ENCODE data around the gene THSD7B.

Gene THSD7B

DNA sequence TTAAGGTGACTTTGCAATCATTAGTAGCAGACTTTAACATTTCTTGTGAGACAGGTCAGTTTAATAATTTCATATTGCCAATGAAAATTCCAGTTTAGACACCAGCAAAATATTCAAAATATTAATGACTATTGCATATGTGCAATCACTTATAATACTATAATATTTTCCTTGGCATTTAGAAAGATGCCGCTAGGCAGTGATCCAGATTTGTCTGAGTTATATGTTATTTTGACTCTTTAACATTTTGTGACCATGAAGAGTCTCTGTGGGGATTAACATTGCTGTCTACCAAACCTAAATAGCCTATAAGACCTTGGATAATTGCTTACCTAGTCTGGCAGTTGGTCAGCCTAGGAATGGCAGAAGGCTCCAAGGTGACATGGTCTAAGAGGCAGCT is 389.6 kb downstream of the THSD7B start:
- no peaks in the 10 kb centered on the region for H3K9me3 ChIP-seq (ENCODE audit: control insufficient read depth in 5 of 5, low read length in 5 of 5)
- no peaks in the 10 kb centered on the region for H3K27me3 ChIP-seq (ENCODE audit: control insufficient read depth in 5 of 5, insufficient read depth in 4 of 5, low read length in 5 of 5)
- H3K27ac ChIP-seq (ENCODE audit: low read depth, low read length), result no peak overlapping the region
- no peak overlapping the region for H3K4me3 ChIP-seq (ENCODE audit: low read depth in 1 of 5, low read length in 5 of 5)
- no peaks in the 10 kb centered on the region for H3K4me1 ChIP-seq (ENCODE audit: control insufficient read depth in 5 of 5, insufficient read depth in 5 of 5, low read length in 5 of 5)
- no peaks in the 10 kb centered on the region for H3K36me3 ChIP-seq (ENCODE audit: control insufficient read depth in 5 of 5, insufficient read depth in 5 of 5, low read length in 5 of 5)
- no peak overlapping the region for H3K9ac ChIP-seq (ENCODE audit: low read length in 5 of 5)

DNA sequence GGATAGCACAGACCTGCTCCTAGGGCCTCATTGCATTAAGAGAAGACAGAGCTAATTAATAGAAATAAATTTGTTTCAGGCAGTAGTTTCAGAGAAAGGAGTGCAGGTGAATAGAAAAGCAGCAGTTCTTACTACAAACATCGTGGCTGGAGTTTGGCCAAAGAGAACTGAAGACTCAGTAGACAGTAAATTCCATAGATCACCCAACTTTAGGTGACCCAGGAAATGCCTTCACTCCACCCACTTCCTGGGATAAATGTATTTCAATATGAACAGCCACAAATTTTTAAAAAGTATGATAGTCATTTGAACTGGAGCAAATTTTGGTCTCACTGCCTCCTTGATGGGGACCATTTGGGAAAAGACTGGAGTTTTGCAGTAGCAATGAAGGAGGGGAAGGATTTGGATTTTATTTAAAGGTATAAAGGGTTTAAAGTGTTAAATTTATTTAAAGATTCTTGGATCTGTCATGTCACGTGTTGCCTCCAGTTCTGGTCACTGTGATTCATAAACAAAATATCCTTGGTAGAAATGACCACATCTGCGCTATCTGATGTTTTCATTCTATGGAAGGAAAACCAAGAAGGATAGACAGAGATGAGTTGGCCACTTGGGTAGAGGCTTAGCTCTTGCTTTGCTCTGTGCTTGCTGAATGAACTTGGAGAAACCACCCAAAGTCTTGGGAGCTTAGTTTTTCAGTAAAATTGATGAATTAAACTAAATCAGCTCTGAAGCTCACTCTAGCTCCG is 390.2 kb downstream of the THSD7B start:
- H3K9ac ChIP-seq (ENCODE audit: low read length in 5 of 5), result no peak overlapping the region
- no peaks in the 10 kb centered on the region for H3K36me3 ChIP-seq (ENCODE audit: control insufficient read depth in 5 of 5, insufficient read depth in 5 of 5, low read length in 5 of 5)
- H3K4me1 ChIP-seq (ENCODE audit: control insufficient read depth in 5 of 5, insufficient read depth in 5 of 5, low read length in 5 of 5), result no peaks in the 10 kb centered on the region
- H3K27me3 ChIP-seq (ENCODE audit: control insufficient read depth in 5 of 5, insufficient read depth in 4 of 5, low read length in 5 of 5), result no peaks in the 10 kb centered on the region
- no peak overlapping the region for H3K27ac ChIP-seq (ENCODE audit: low read depth, low read length)
- no peaks in the 10 kb centered on the region for H3K9me3 ChIP-seq (ENCODE audit: control insufficient read depth in 5 of 5, low read length in 5 of 5)
- no peak overlapping the region for H3K4me3 ChIP-seq (ENCODE audit: low read depth in 1 of 5, low read length in 5 of 5)

DNA sequence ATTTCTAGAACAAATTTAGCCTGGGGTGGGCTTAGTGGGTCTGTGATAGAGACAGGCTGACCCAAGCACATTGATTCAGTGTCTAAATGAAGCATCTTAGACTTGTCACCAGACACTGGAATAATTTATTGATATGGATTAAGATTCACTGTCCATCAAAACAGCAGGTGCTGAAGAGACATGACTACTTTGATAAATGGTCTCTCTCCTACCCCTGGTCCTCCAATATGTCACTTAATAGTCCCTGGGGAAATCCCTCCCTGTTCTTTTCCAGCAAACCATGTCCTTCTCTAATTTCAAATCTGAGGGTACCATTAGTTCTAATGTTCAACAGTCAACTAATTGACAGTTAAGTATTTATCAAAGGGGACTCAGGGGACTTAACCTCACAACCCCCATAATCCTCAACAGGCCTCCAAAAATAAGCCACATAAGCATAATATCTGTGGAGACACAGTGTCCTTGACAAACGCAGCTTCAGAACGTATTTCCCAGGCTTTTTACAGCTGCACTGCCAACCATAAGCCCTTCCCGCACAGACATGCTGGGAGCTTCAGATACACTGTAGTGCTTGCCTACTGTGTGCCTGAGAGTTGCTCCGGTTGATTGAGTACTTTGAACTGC is 391.0 kb downstream of the THSD7B start:
- no peaks in the 10 kb centered on the region for H3K9me3 ChIP-seq (ENCODE audit: control insufficient read depth in 5 of 5, low read length in 5 of 5)
- H3K4me3 ChIP-seq (ENCODE audit: low read depth in 1 of 5, low read length in 5 of 5), result no peak overlapping the region
- H3K9ac ChIP-seq (ENCODE audit: low read length in 5 of 5), result no peak overlapping the region

DNA sequence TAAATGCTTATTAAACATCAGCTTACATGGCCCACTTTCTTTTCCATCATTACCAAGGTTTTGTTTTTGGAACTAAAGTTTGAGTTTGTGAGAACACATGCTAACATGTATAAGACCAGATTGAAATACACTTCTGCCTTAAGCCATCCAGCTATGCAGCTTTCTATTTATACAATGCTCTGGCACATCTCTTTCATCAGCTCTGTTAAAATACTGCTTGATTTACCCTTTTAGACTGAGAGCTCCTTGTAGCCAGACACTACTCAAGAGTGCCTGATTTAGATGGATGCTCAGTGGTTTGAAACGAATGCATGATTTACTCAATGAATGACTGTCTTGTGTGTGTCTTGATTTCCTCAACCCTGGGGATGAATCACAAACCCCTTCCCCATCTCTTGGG is 392.5 kb downstream of the THSD7B start:
- no peak overlapping the region for H3K4me3 ChIP-seq (ENCODE audit: low read depth in 1 of 5, low read length in 5 of 5)
- H3K27ac ChIP-seq (ENCODE audit: low read depth, low read length), result no peak overlapping the region
- H3K4me1 ChIP-seq (ENCODE audit: control insufficient read depth in 5 of 5, insufficient read depth in 5 of 5, low read length in 5 of 5), result no peaks in the 10 kb centered on the region
- H3K9ac ChIP-seq (ENCODE audit: low read length in 5 of 5), result no peak overlapping the region
- H3K9me3 ChIP-seq (ENCODE audit: control insufficient read depth in 5 of 5, low read length in 5 of 5), result no peaks in the 10 kb centered on the region
- no peaks in the 10 kb centered on the region for H3K27me3 ChIP-seq (ENCODE audit: control insufficient read depth in 5 of 5, insufficient read depth in 4 of 5, low read length in 5 of 5)
- H3K36me3 ChIP-seq (ENCODE audit: control insufficient read depth in 5 of 5, insufficient read depth in 5 of 5, low read length in 5 of 5), result no peaks in the 10 kb centered on the region

More for the DNA sequence above, 391.0 kb downstream of the THSD7B start:
- H3K36me3 ChIP-seq (ENCODE audit: control insufficient read depth in 5 of 5, insufficient read depth in 5 of 5, low read length in 5 of 5), result no peaks in the 10 kb centered on the region
- H3K27ac ChIP-seq (ENCODE audit: low read depth, low read length), result no peak overlapping the region
- no peaks in the 10 kb centered on the region for H3K27me3 ChIP-seq (ENCODE audit: control insufficient read depth in 5 of 5, insufficient read depth in 4 of 5, low read length in 5 of 5)
- no peaks in the 10 kb centered on the region for H3K4me1 ChIP-seq (ENCODE audit: control insufficient read depth in 5 of 5, insufficient read depth in 5 of 5, low read length in 5 of 5)

DNA sequence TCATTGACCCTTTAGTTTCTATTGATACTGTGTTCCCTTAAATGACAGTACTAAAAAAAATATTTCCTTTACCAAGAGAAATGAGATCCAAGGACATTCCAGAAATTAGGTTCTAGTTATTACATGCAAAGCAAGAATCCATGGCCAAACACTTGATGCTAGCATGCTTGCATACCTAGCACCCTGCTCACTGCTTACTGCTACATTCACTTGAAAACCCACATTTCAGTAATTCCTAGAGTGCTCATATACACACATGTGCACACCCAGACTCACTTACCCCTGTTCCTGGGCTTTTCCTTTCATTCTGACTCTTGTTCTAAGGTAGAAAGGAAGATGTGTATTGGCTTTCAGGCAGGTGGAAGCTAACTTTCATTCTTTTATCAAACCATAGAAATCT is 395.9 kb downstream of the THSD7B start:
- Histone ChIP-seq H3K4me1 (ENCODE audit: control insufficient read depth in 5 of 5, insufficient read depth in 5 of 5, low read length in 5 of 5) (no peaks in the 10 kb centered on the region), H3K27me3 (ENCODE audit: control insufficient read depth in 5 of 5, insufficient read depth in 4 of 5, low read length in 5 of 5) (no peaks in the 10 kb centered on the region), H3K4me3 (ENCODE audit: low read depth in 1 of 5, low read length in 5 of 5) (no peak overlapping the region), H3K27ac (ENCODE audit: low read depth, low read length) (no peak overlapping the region), H3K9ac (ENCODE audit: low read length in 5 of 5) (no peak overlapping the region), H3K36me3 (ENCODE audit: control insufficient read depth in 5 of 5, insufficient read depth in 5 of 5, low read length in 5 of 5) (no peaks in the 10 kb centered on the region), H3K9me3 (ENCODE audit: control insufficient read depth in 5 of 5, low read length in 5 of 5) (peaks cover 0 to 2% (median 0%) of the 10 kb centered on the region in 5 donors)

DNA sequence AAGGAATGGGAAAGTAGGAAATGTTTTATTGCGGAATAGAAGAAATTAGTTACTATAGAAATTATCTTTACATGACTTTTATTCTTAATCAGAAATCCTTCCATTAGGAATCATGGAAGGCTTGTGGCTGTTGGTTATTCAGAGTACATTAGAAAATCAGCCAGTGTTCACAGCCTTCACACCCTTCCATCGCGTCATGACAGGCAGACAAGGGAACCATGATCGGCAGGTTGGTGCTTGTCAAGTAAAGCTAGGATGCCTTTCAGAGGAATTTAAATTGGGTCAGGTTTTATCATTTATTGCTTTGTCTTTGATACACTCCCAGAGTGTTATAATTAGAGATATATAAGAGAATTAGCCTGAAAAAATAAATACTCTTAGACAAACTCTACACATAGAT is 400.6 kb downstream of the THSD7B start:
- H3K9ac ChIP-seq (ENCODE audit: low read length in 5 of 5), result no peak overlapping the region
- no peak overlapping the region for H3K27ac ChIP-seq (ENCODE audit: low read depth, low read length)
- no peak overlapping the region for H3K4me3 ChIP-seq (ENCODE audit: low read depth in 1 of 5, low read length in 5 of 5)
- H3K27me3 ChIP-seq (ENCODE audit: control insufficient read depth in 5 of 5, insufficient read depth in 4 of 5, low read length in 5 of 5), result no peaks in the 10 kb centered on the region
- no peaks in the 10 kb centered on the region for H3K4me1 ChIP-seq (ENCODE audit: control insufficient read depth in 5 of 5, insufficient read depth in 5 of 5, low read length in 5 of 5)
- H3K9me3 ChIP-seq (ENCODE audit: control insufficient read depth in 5 of 5, low read length in 5 of 5), result peaks cover 0 to 2% (median 0%) of the 10 kb centered on the region in 5 donors
- peaks cover 0 to 4% (median 0%) of the 10 kb centered on the region in 5 donors for H3K36me3 ChIP-seq (ENCODE audit: control insufficient read depth in 5 of 5, insufficient read depth in 5 of 5, low read length in 5 of 5)

DNA sequence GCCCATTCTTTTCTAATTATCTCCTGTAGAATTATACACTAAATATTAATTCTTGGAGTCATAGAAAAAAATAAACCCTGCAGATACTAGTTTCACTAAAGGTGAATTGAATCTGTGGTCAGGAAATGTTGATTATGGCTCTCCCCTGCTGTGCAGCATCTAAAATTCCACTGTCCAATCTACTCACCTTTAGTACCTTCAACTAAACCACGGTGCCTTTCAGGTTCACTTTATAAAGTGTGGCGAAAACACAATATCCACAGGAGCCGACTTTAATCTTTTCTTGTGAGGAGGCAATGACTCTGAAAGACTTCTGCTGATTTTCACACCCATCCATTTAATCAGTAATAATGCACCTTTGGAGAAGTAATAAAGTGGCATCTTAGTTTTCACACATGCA is 402.3 kb downstream of the THSD7B start:
- H3K36me3 ChIP-seq (ENCODE audit: control insufficient read depth in 5 of 5, insufficient read depth in 5 of 5, low read length in 5 of 5), result peaks cover 0 to 4% (median 0%) of the 10 kb centered on the region in 5 donors
- H3K27ac ChIP-seq (ENCODE audit: low read depth, low read length), result no peak overlapping the region
- H3K9me3 ChIP-seq (ENCODE audit: control insufficient read depth in 5 of 5, low read length in 5 of 5), result peaks cover 0 to 2% (median 0%) of the 10 kb centered on the region in 5 donors
- no peak overlapping the region for H3K4me3 ChIP-seq (ENCODE audit: low read depth in 1 of 5, low read length in 5 of 5)
- H3K9ac ChIP-seq (ENCODE audit: low read length in 5 of 5), result no peak overlapping the region
- H3K4me1 ChIP-seq (ENCODE audit: control insufficient read depth in 5 of 5, insufficient read depth in 5 of 5, low read length in 5 of 5), result no peaks in the 10 kb centered on the region
- H3K27me3 ChIP-seq (ENCODE audit: control insufficient read depth in 5 of 5, insufficient read depth in 4 of 5, low read length in 5 of 5), result no peaks in the 10 kb centered on the region

DNA sequence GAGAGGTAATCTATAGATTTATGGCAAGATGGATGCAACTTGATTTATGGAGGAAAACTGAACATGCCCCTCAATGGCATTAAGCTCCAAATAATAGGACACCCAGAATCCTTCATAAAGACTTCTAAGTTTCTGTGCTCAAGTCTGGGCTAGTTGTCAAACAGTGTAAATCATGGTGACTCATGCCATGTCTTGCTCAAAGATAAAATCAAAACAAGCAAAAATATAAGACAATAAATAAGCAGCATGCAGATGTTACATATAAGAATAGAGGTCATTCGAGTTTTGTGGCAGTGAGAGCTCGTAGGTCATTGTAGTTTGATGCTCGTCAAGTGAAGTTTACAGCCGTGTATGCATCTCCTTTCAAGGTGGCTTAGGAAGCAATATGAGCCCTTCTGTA is 403.2 kb downstream of the THSD7B start:
- no peak overlapping the region for H3K9ac ChIP-seq (ENCODE audit: low read length in 5 of 5)
- H3K9me3 ChIP-seq (ENCODE audit: control insufficient read depth in 5 of 5, low read length in 5 of 5), result peaks cover 0 to 2% (median 0%) of the 10 kb centered on the region in 5 donors
- H3K36me3 ChIP-seq (ENCODE audit: control insufficient read depth in 5 of 5, insufficient read depth in 5 of 5, low read length in 5 of 5), result peaks cover 0 to 4% (median 0%) of the 10 kb centered on the region in 5 donors
- no peak overlapping the region for H3K27ac ChIP-seq (ENCODE audit: low read depth, low read length)
- no peaks in the 10 kb centered on the region for H3K27me3 ChIP-seq (ENCODE audit: control insufficient read depth in 5 of 5, insufficient read depth in 4 of 5, low read length in 5 of 5)
- no peak overlapping the region for H3K4me3 ChIP-seq (ENCODE audit: low read depth in 1 of 5, low read length in 5 of 5)
- no peaks in the 10 kb centered on the region for H3K4me1 ChIP-seq (ENCODE audit: control insufficient read depth in 5 of 5, insufficient read depth in 5 of 5, low read length in 5 of 5)

DNA sequence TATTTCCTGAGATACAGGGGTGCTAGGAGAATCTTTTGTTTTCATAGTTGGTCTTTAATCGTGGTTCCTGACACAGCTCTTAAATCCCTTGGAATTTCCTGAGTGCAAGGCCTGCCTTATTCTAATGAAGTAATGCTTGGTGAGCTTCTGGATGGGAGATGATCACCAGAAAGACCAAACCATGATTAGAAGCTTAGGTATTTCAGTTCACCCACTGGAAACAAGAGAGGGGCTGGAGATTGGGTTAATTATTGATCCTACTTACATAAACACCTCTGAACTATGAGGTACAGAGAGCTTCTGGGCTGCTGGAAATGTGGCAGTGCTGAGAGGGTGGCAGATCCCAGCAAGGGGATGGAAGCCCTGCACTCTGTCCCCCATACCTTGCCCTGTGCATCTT is 406.8 kb downstream of the THSD7B start:
- Histone ChIP-seq H3K4me1 (ENCODE audit: control insufficient read depth in 5 of 5, insufficient read depth in 5 of 5, low read length in 5 of 5) (peaks cover 0 to 4% (median 0%) of the 10 kb centered on the region in 5 donors), H3K27ac (ENCODE audit: low read depth, low read length) (no peak overlapping the region), H3K27me3 (ENCODE audit: control insufficient read depth in 5 of 5, insufficient read depth in 4 of 5, low read length in 5 of 5) (no peaks in the 10 kb centered on the region), H3K9me3 (ENCODE audit: control insufficient read depth in 5 of 5, low read length in 5 of 5) (no peaks in the 10 kb centered on the region), H3K9ac (ENCODE audit: low read length in 5 of 5) (no peak overlapping the region), H3K36me3 (ENCODE audit: control insufficient read depth in 5 of 5, insufficient read depth in 5 of 5, low read length in 5 of 5) (peaks cover 0 to 4% (median 0%) of the 10 kb centered on the region in 5 donors), H3K4me3 (ENCODE audit: low read depth in 1 of 5, low read length in 5 of 5) (no peak overlapping the region)

DNA sequence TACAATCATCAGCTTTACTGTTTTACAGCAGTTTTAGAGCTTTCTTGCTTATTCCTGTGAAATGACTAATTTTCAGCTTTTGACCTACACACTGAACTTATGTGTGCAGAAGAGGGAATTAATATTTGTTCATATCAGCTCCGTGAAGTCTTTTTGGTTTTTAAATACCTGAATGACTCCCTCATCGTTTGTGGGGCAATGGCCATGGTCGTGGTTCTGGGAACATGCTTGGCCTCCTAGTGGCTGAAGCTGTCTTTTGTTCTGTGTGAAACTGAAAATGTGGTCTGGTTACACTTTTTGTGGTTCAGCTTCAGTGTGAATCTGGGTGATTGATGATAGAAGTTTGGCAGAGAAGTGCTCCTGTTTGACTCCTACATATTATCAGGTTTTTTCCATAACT is 408.1 kb downstream of the THSD7B start:
- Histone ChIP-seq H3K27me3 (ENCODE audit: control insufficient read depth in 5 of 5, insufficient read depth in 4 of 5, low read length in 5 of 5) (no peaks in the 10 kb centered on the region), H3K36me3 (ENCODE audit: control insufficient read depth in 5 of 5, insufficient read depth in 5 of 5, low read length in 5 of 5) (peaks cover 0 to 4% (median 0%) of the 10 kb centered on the region in 5 donors), H3K4me3 (ENCODE audit: low read depth in 1 of 5, low read length in 5 of 5) (no peak overlapping the region), H3K27ac (ENCODE audit: low read depth, low read length) (no peak overlapping the region), H3K4me1 (ENCODE audit: control insufficient read depth in 5 of 5, insufficient read depth in 5 of 5, low read length in 5 of 5) (peaks cover 0 to 4% (median 0%) of the 10 kb centered on the region in 5 donors), H3K9ac (ENCODE audit: low read length in 5 of 5) (no peak overlapping the region), H3K9me3 (ENCODE audit: control insufficient read depth in 5 of 5, low read length in 5 of 5) (no peaks in the 10 kb centered on the region)
